GOT3 (cell line): Measurements from ENCODE around the gene GREB1L.
"Not testable (repeated sequence)": the region's sequence is repeated elsewhere in the genome, so short reads cannot be mapped to it uniquely, and the experiment has no call there.

Source experiments
- DNase-seq: peaks from one replicate; lab custom pipeline; 2025; ENCODE audit warnings: mixed read lengths; lab: John Stamatoyannopoulos, UW

Gene GREB1L

DNA sequence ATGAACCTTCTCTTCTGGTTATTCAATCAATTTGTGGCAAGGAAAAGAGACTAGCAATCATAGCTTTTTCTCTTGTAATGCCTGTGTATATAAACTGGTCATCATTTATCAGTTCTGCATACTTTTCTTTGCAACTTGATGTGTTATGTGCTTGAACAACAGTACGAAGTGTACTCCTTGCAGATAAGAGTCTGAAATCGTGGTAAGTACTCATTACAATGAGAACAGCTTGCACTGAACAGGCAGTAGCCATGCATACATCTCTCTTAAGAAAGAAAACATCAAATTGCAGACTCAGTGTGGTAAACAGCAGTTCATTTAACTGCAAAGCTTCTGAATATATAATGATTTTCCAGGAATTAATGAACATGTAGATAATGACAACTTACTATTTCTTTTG is 64.3 kb downstream of the GREB1L start:
- no peak for DNase-seq

DNA sequence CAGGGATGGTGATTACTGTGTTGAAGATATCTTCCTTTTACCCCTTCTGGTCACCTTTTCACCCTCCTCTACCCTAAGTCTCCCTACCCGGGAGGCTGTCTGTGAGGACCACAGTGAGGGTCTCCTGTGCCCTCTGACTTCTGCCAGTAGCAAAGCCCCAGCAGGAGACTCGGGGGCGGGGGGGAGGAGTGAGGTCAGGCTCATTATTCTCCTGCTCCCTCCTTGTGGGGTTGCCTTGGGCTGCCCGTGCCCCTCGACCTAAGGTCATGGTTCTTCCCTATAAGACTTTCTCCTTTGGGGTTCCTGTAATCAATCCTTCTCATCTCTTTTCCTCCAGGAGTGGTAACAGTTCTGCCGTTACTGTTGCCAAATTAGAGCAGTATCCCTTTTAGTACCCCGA is 65.5 kb downstream of the GREB1L start:
- no peak for DNase-seq

DNA sequence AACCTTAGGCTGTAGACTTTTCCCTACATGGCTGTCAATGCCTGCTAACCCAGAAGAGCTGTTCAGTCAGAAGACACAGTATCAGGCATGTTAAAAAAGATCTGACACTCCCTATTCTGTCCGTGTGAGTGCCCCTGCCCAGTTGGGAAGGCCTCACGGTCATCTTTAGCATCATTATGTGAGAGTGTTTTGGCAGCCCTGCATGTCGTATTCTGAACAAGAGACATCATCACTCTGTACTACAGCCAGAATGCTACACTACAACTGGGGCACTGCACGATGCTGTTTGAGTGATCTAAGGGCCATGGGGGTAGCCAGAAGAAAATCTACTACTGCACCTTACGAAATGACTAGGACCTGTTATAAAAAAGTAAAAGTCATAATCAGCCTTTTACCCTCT is 67.2 kb downstream of the GREB1L start:
- no peak for DNase-seq

DNA sequence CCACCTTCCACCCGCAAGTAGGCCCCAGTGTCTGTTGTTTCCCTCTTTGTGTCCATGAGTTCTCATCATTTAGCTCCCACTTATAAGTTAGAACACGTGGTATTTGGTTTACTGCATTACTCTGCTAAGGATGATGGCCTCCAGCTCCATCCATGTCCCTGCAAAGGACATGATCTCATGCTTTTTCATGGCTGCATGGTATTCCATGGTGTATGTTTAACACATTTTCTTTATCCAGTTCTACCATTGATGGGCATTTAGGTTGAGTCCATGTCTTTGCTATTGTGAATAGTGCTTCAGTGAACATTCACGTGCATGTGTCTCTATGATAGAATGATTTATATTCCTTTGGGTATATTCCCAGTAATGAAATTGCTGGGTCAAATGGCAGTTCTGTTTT is 69.9 kb downstream of the GREB1L start:
- not testable (repeated sequence) for DNase-seq

DNA sequence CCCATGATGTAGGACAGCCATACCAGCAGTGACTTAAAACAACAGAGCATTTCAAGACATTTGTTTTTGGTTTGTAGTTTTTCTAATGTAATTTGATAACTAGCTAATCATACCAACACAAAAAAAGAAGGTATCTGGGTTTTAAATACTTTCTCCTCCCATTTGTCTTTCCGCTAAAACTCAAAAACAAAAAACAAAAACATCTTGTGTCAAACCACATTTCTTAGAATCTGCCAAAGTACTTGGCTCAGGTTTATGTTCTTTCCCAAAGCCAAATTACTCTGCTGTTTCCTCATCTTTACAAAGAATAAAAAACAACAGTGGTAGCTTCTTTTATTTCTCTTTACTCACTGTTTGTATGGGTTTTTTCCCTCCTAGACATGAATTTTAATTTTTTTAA is 71.5 kb downstream of the GREB1L start:
- DNase-seq, result no peak

DNA sequence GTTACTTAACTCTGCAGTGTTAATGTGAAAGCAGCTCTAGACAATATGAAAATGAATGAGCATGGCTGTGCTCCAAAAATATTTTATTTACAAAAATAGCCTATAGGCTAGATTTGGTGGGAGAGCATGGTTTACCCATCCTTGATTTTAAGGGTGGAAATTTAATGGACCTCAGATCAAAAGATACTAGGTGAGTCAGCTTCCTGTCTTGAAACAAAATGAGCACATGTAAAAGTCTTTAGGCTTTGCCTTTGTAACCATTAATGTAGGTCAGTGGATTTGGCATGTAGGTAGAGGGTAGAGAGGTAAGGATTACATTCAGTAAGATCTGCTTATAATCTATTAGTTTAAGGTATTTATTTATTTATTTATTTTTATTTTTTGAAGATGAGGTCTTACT is 72.7 kb downstream of the GREB1L start:
- no peak for DNase-seq

DNA sequence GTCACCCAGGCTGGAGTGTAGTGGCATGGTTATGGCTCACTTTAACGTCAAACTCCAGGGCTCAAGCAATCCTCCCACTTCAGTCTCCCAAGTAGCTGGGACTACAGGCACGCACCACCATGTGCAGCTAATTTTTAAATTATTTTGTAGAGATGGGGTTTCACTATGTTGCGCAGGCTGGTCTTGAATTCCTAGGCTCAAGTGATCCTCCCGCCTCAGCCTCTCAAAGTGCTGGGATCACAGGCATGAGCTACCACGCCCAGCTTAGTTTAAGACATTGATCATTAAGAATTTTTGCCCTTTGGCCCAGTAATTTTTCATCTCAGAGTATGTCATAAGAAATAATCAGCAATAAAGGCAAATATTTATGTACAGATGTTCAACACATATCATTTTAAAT is 73.1 kb downstream of the GREB1L start:
- DNase-seq, result not testable (repeated sequence)

DNA sequence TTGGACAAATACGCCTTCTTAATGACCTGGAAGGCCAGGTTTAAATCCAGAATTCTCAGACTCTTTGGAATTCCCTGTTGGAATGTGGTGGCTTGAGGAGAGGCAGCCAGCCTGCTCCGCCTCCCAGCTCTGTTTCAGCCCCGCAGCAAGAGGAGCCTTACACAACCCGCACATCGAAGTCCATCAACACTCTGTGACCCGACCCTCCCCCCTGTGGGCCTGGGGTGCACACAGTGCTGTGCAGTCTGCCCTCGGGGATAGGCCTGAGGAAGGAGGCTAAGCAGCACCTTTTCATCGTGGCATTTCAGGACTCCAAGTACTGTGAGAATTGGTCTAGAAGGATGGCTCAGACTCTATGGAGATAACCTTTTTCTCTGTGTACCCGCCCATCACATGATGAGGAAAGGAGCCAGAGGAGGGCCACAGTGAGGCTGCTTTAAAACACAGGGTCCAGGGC is 73.7 kb downstream of the GREB1L start:
- no peak for DNase-seq

DNA sequence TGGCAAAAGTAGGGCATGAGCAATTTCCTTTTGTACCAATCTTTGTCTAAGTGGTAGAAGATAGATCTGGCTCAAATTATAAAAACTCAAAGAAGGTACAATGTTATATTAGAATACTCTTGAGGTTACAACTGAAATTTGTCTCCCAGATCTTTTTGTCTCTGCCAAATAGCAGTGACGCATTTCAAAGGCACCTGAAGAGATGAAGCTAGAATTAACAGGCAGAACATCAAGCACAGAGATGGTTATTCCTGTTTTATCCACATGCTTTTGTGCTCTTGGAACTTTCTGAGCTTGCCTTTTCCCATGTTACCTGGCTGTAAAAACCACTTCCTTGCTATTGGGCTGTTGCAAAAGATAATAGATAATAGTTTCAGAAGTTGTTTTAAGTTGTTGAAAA is 74.3 kb downstream of the GREB1L start:
- DNase-seq, result no peak

DNA sequence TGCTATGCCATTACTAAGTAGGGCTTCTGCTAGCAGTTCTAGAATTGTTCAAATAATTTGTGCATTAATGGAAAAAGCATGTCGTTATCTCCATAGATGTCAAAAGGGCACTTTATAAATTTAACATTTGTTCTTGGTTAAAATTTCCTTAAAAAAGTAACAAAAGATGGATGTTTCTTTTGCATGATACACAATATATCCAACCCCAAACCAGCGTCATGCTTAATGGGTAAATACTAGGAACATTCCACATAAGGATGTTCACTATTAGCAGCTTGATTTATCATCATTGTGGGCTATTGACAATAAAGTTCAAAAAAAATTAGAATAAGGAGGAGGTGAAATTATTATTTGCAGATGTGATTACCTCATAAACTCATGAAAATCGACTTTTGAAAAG is 79.7 kb downstream of the GREB1L start:
- DNase-seq, result no peak

DNA sequence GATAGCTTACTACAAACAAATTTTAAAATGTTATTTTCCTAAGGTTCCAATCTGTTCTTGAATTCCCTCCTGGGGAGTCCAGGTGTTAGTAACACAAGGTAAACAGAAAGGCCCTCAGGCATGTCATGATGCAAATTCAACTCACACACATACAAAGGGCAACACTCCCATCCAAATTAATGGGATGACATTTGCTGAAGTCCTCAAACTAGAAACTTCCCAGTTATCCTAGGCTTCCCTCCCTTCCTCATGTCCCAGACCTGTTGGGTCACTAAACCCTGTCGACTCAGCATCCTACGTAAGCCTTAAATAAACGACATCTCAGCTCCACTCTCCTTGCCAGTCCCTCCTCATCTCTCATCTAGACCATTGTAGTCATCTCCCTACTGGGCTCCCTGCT is 85.1 kb downstream of the GREB1L start:
- no peak for DNase-seq

DNA sequence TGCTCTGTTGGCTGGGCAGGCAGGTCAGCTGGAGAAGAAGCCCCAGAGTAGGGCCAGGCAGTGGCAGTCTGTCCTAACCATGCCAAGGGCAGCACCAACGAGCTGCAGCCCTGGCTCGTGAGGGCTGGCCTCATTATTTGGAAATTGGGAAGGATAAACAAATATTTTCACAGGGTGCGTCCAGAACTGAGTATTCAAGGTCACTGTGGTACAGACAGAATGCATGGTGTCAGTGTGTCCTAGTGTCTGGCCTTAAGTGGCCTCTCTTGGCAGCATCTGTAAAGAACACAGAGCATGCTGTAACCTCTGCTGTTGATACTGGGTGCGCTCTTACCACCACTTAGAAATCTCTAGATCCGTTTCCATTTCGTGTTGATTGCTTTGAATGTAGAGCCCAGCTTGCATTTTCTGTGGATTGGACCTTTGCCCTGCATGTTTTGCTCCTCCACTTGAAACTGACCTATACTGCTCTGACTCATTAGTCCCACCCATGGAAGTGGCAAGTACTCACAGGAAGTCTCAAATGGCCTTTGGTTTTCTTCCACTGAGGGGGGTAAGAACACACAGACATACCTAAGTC is 88.2 kb downstream of the GREB1L start:
- DNase-seq, result no peak

DNA sequence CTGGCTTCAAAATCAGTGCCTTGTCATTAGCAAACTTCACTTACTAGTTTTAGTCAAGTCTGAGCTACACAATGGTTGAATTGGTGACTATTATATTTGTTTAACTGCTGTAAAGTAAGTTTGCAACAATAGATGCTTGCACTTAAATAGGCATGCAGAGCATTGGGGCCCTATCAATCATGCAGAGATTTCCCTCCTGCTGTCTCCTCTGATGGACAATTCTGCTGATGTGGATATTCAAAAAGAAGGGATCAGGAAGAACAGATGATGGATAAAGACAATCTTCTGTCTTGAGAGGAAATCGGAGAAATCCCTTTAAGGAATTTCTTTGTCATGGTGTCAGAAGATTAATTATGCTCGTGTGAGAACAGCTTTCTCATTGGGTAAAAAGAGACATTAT is 89.0 kb downstream of the GREB1L start:
- no peak for DNase-seq

DNA sequence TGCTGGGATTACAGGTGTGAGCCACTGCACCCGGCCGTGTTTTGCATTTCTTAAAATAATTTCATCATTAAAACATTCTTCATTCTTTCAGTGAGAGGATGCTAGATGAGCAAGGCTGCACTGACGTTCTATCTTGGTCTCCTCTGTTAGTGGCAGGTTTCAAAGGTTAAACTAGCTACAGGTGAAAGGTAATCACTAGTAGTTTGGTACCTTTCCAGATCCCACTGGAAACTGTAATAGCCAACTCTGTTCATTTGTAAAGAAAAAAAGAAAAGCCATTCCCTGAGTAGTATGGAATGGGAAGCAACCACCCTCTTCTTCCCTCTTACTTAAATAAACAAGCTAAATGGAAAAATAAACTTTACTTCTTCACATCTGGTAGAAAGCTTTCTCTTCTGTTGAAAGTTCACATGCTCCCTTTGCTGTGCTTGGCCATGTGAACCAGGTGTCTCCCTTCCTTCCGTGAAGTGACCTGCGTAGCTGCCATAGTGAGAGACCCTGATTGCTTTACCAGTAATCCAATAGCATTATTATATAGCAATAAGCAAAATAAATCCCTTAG is 94.0 kb downstream of the GREB1L start:
- no peak for DNase-seq

DNA sequence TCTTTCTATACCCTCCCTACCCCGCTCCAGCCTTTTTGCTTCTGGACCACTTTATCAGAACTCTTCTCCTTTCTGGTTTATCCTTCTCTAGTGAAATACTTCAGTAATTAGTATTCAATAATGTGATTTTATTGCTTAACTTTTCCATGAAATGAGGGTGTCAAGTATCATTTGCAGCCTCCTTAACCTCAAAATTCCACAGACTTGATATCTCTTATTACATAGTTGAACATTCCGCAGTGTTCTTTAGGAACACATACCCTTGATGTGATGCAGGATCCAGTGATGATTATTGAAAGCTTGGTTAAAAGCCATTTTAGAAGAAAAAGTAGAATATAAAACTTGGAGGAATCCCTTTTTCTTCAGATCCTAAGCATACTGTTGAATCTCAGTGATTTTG is 94.8 kb downstream of the GREB1L start:
- DNase-seq, result no peak

DNA sequence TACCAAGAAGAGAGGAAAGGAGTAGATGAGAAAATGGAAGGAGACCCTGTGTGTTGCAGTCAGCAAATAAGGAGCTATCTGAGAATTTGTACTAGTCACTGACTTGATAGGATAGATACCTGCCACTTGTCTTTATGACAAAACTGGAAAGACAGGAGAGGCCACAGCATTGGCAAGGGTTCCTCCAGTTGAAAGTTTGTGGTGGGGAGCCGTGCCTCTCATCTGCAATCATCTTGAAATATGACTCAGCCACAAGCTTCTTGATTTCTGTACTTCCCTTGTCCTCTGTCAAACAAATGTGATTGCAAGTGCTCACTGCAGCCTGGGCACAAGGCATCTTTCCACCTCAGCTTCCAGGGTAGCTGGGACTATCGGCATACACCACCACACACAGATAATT is 99.1 kb downstream of the GREB1L start:
- DNase-seq, result no peak

DNA sequence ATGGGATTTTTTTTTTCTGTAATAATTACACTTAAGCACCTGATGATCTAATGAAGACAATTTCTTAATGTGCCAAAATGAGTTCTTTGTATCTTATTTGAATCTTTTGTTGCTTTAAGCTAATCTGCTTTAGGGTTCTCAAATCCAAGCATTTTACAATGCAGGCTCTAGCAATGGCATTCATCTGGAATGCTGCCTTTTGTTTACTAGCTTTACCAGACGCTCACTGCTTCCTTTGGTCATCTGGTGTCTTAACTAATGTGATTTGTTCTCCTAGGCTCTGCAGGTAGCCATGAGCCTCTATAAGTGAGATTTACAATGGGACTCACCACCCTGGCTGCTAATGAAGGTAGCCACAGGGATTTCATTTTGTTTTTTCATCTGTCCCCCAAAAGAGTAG is 100.3 kb downstream of the GREB1L start:
- DNase-seq, result no peak

DNA sequence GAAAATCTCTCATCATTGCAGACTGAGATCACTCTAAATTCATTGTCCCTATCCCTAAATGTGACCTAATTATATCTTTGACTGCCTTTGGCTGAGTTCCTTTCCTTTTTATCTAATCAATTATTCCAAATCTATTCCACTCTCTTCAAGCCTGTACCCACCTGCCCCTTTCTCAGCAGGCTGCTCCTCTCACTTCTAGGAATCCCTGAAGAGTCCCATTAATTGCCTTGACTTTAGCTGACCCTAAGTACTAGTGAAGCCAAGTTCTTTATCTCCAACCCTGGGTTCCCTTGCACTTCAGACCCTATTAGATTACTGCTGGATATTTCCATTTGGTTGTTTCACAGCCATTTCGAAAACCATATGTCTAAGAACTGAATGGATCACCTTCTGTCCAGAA is 102.8 kb downstream of the GREB1L start:
- DNase-seq, result no peak

DNA sequence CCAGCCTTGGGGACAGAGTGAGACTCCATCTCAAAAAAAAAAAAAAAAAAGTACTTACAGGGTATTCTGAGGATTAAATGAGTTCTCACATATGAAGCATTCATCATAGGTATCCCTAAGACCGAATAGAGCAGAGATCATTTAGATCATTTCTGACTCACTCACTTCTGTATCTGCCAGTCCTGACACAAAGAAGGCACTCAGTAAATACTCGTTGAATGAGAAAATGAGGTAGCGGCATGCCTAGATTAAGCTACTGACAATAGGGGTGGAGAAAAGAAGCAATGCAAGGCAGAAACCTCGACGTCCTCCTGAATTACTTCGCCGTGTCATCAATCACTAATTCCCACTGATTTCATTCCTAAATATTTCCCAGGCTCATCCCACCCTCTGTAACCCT is 103.8 kb downstream of the GREB1L start:
- no peak for DNase-seq

DNA sequence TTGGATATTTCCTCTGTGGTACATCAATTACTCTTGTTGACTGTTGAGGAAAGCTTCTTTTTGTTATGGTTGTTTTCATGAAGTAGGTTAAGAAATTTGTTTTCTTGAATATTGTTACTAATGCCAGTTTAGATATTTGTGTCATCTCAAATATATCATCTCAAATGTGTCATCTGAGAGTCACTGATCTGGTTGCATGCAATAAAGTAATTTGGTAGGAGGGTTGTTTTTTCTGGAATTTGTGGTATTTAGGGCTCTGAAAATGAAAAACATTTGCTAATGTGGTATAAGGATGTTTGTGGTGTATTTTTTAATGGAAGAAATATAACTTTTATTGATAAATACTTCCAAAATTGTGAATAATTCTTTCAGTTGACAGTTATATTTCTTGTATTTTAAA is 117.7 kb downstream of the GREB1L start:
- DNase-seq, result no peak

DNA sequence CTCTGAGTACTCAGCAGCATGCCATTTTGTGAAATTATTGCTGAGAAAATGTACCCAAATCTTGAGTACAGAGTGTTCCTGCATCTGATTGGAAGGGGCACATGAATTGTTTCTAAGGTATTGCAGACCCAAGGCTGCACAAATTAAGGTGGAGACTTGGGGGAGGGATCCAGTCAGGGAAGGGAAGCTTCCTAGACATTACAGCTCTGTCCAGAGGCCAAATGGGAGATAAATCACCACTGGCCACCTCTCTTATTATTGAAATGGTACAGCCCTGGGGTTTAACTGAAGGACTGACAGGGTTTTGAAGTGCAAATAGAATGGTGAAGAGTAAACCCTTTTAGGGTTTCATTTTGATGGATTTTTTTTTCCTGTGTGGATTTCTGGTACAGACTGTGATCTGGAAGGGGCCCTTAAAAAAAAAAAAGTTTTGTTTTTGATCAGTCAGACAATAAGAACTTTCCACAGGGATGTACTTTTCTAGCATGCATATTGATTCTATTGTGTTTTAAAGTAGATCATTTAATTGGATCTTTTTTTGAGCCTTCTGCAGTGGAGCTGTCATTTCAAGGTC is 119.4 kb downstream of the GREB1L start:
- no peak for DNase-seq

DNA sequence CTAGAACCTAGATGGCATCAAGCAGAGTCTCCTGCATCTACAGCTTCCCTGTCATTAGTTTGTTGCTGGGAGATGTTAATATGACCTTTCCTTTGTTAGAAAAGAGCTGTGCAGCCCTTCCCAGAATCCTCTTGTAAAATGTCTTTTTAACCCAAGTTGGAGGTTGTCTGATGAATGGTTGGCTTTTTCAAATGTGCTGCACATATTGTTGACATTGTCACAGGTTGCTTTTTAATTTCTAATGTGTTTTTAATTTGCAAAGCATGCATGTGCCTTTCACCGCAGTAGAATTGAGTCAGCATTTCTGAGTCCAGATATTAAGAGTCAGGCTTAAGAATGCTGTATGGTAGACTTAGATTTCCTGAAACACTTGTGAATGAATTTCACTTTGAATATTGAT is 120.8 kb downstream of the GREB1L start:
- no peak for DNase-seq

DNA sequence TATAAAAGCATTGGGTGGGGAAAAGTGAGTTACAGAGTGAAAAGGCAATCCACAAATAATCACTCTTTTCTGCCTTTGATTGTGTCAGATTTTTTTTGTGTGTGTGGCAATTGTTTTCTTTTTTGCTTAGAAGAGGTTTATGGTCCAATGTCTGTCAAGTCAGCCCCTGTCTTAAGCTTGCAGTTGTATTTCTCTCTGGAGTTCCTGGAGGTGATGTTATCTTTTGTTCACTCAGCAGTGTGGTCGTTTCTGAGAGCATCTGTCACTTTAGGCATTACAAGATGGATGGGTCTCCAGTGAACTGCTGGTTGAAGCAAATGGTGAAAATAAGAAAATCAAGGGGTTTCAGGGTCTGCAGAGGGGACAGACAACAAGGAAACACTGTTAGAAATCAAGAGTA is 121.3 kb downstream of the GREB1L start:
- no peak for DNase-seq

DNA sequence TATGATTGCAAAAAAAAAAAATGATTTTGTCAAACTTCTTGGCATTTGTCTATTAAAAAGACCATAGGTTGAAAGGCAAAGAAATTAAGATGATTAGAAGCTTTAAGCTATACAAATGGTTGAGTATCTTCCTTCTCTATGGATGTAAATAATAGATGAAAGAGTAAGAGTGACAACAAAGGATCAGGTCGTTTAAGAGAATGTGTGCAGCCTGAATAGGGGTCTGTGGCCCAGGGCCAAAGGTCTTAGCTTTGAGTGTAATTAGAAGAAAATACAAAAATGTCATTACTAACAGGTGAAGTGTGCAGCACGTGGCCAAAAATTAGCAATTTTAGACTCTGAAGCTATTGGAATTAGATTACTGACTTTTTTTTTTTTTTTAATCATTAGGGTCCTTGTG is 122.4 kb downstream of the GREB1L start:
- DNase-seq, result no peak
